ENCODE results near the gene NOS3. TPM values are rescaled to one million over a fixed set of nuclear protein-coding genes. Genes with fewer than 3 reads are reported as not detected.

NOS3 gene
- total and polyA plus RNA-seq, 9 of the 15 experiments (the other 6 are each of a cell fraction or from before 2014, with no cell fraction given) = 1.1 to 121 (median 23.6) TPM

- TF ChIP-seq ZNF561 (CRISPR knock-in tag; conservative IDR thresholded peaks at IDR 0.05) (no peak), ETS2 (tag; IDR thresholded peaks at IDR 0.05; ENCODE audit: borderline replicate concordance, poor library complexity, severe bottlenecking) (no peak), RBM34 (IDR thresholded peaks at IDR 0.05; ENCODE audit: borderline replicate concordance, insufficient read depth, low read length) (no peak), ARID2 (IDR thresholded peaks at IDR 0.05) (peak; percentile 88), MECOM (CRISPR knock-in tag; IDR thresholded peaks at IDR 0.05) (peak; percentile 14; the same call in 1 of the 2 replicates), KLF13 (tag; IDR thresholded peaks at IDR 0.05; ENCODE audit: borderline replicate concordance, low read depth) (0 out of 2 replicates have a peak, but pooled peaks have one; percentile 16), KAT2B (IDR thresholded peaks at IDR 0.05; ENCODE audit: low read depth, low read length) (no peak), RUNX1 (IDR thresholded peaks at IDR 0.05; ENCODE audit: low read depth) (no peak), E2F3 (CRISPR knock-in tag; IDR thresholded peaks at IDR 0.05) (no peak), ZBTB26 (CRISPR knock-in tag; IDR thresholded peaks at IDR 0.05) (no peak), ZZZ3 (IDR thresholded peaks at IDR 0.05) (no peak), POLR3A (IDR thresholded peaks at IDR 0.05; ENCODE audit: borderline replicate concordance, extremely low read depth, insufficient read depth, insufficient read length) (no peak), RAD21 (CRISPR knock-in tag; conservative IDR thresholded peaks at IDR 0.05 in 1 of 2, IDR thresholded peaks at IDR 0.05 in 1 of 2) (peak; percentile 98)
- TF ChIP-seq, protein P1, sequence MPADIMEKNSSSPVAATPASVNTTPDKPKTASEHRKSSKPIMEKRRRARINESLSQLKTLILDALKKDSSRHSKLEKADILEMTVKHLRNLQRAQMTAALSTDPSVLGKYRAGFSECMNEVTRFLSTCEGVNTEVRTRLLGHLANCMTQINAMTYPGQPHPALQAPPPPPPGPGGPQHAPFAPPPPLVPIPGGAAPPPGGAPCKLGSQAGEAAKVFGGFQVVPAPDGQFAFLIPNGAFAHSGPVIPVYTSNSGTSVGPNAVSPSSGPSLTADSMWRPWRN (IDR thresholded peaks at IDR 0.05; ENCODE audit: low read depth) = no peak
- TF ChIP-seq, protein P2, sequence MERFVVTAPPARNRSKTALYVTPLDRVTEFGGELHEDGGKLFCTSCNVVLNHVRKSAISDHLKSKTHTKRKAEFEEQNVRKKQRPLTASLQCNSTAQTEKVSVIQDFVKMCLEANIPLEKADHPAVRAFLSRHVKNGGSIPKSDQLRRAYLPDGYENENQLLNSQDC (CRISPR knock-in tag; IDR thresholded peaks at IDR 0.05) = no peak
- TF ChIP-seq, protein P3, sequence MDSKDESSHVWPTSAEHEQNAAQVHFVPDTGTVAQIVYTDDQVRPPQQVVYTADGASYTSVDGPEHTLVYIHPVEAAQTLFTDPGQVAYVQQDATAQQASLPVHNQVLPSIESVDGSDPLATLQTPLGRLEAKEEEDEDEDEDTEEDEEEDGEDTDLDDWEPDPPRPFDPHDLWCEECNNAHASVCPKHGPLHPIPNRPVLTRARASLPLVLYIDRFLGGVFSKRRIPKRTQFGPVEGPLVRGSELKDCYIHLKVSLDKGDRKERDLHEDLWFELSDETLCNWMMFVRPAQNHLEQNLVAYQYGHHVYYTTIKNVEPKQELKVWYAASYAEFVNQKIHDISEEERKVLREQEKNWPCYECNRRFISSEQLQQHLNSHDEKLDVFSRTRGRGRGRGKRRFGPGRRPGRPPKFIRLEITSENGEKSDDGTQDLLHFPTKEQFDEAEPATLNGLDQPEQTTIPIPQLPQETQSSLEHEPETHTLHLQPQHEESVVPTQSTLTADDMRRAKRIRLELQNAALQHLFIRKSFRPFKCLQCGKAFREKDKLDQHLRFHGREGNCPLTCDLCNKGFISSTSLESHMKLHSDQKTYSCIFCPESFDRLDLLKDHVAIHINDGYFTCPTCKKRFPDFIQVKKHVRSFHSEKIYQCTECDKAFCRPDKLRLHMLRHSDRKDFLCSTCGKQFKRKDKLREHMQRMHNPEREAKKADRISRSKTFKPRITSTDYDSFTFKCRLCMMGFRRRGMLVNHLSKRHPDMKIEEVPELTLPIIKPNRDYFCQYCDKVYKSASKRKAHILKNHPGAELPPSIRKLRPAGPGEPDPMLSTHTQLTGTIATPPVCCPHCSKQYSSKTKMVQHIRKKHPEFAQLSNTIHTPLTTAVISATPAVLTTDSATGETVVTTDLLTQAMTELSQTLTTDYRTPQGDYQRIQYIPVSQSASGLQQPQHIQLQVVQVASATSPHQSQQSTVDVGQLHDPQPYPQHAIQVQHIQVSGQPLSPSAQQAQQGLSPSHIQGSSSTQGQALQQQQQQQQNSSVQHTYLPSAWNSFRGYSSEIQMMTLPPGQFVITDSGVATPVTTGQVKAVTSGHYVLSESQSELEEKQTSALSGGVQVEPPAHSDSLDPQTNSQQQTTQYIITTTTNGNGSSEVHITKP (IDR thresholded peaks at IDR 0.05; ENCODE audit: partially characterized antibody) = peak; percentile 67
Measured at GRCh38 chr7:150962553-150963399, 28.0 kb upstream of the NOS3 start (continued).

Data from K562 (cell line).